Trophoblast cell (in vitro differentiated cells and primary cell): ENCODE measurements around the gene CENPT.

ENCODE experiments used
- DNase-seq, 2 donors: peaks; one replicate each; pipeline ENCODE4 v3.0.0-alpha.2; 2016
- H2AFZ ChIP-seq: 2 replicates; pipeline ENCODE4 v1.6.1; 2013; ENCODE audit warnings: low read length, moderate library complexity, mild to moderate bottlenecking; ENCODE audit not compliant: insufficient read depth, poor library complexity
- H2AK5ac ChIP-seq: 2 replicates; pipeline ENCODE4 v1.6.1; 2013; ENCODE audit warnings: mild to moderate bottlenecking, low read length
- H2BK120ac ChIP-seq: 2 replicates; pipeline ENCODE4 v1.6.1; 2013; ENCODE audit warnings: low read length, mild to moderate bottlenecking, moderate library complexity; ENCODE audit not compliant: insufficient read depth, poor library complexity
- H2BK12ac ChIP-seq: 2 replicates; pipeline ENCODE4 v1.6.1; 2013; ENCODE audit warnings: mild to moderate bottlenecking, low read length, moderate library complexity
- H2BK5ac ChIP-seq: 2 replicates; pipeline ENCODE4 v1.6.1; 2013; ENCODE audit warnings: low read length, low read depth, moderate library complexity, mild to moderate bottlenecking; ENCODE audit not compliant: poor library complexity
- H3K14ac ChIP-seq: 2 replicates; pipeline ENCODE4 v1.6.1; 2013; ENCODE audit warnings: mild to moderate bottlenecking, low read length
- H3K18ac ChIP-seq: 2 replicates; pipeline ENCODE4 v1.6.1; 2013; ENCODE audit warnings: mild to moderate bottlenecking, low read length
- H3K23ac ChIP-seq: 2 replicates; pipeline ENCODE4 v1.6.1; 2013; ENCODE audit warnings: low read length
- H3K27ac ChIP-seq: 2 replicates; pipeline ENCODE4 v1.5.1; 2013; ENCODE audit warnings: low read depth, mild to moderate bottlenecking, inconsistent platforms, low read length, moderate library complexity
- H3K27me3 ChIP-seq: 2 replicates; pipeline ENCODE4 v1.6.1; 2013; ENCODE audit warnings: inconsistent platforms, mild to moderate bottlenecking, low read length, moderate library complexity; ENCODE audit not compliant: insufficient read depth
- H3K36me3 ChIP-seq, 2 experiments: 1 replicate in 1 of 2; 2 replicates in 1 of 2; pipeline ENCODE4 v1.6.1; 2013; ENCODE audit warnings: low read length in 2 of 2, mild to moderate bottlenecking in 2 of 2, moderate library complexity in 1 of 2; ENCODE audit not compliant: insufficient read depth in 2 of 2, control insufficient read depth in 1 of 2
- H3K4ac ChIP-seq: 2 replicates; pipeline ENCODE4 v1.6.1; 2013; ENCODE audit warnings: low read depth, mild to moderate bottlenecking, low read length, moderate library complexity
- H3K4me1 ChIP-seq, 2 experiments: 1 replicate in 1 of 2; 2 replicates in 1 of 2; pipeline ENCODE4 v1.6.1; 2013; ENCODE audit warnings: low read length in 2 of 2, mild to moderate bottlenecking in 2 of 2, moderate library complexity in 1 of 2; ENCODE audit not compliant: insufficient read depth in 2 of 2, control insufficient read depth in 1 of 2
- H3K4me2 ChIP-seq: 2 replicates; pipeline ENCODE4 v1.6.1; 2013; ENCODE audit warnings: inconsistent platforms, mild to moderate bottlenecking, low read length, moderate library complexity
- H3K4me3 ChIP-seq: 2 replicates; pipeline ENCODE4 v1.5.1; 2013; ENCODE audit warnings: mild to moderate bottlenecking, low read depth, low read length, inconsistent platforms
- H3K79me1 ChIP-seq: one replicate; pipeline ENCODE4 v1.6.1; 2013; ENCODE audit warnings: low read length
- H3K79me2 ChIP-seq: 2 replicates; pipeline ENCODE4 v1.6.1; 2013; ENCODE audit warnings: low read length, mild to moderate bottlenecking; ENCODE audit not compliant: control insufficient read depth, insufficient read depth, poor library complexity
- H3K9ac ChIP-seq: 2 replicates; pipeline ENCODE4 v1.6.1; 2013; ENCODE audit warnings: mild to moderate bottlenecking, low read length
- H3K9me3 ChIP-seq: 2 replicates; pipeline ENCODE4 v1.6.1; 2013; ENCODE audit warnings: low read depth, mild to moderate bottlenecking, control low read depth, inconsistent platforms, low read length; ENCODE audit not compliant: insufficient read depth
- H4K12ac ChIP-seq: 2 replicates; pipeline ENCODE4 v1.6.1; 2013; ENCODE audit warnings: low read depth, mild to moderate bottlenecking, low read length, moderate library complexity
- H4K8ac ChIP-seq: 2 replicates; pipeline ENCODE4 v1.6.1; 2013; ENCODE audit warnings: low read depth, mild to moderate bottlenecking, low read length, moderate library complexity
- H4K91ac ChIP-seq: one replicate; pipeline ENCODE4 v1.6.1; 2013; ENCODE audit warnings: low read depth, mild to moderate bottlenecking, low read length, moderate library complexity
- WGBS: extraction: QIAGEN DNeasy Blood & Tissue Kit; methylation state at CpG from one replicate; pipeline ENCODE4 v1.1.7; 2013; ENCODE audit warnings: missing lambda C conversion rate; ENCODE audit not compliant: insufficient read length, insufficient coverage; ENCODE audit errors: extremely low coverage; 5-methylcytosine and 5-hydroxymethylcytosine counted together

The CENPT gene

GRCh38 chr16:67801883-67802282 is 45.6 kb downstream of the CENPT start:
- Histone ChIP-seq H3K4me1 (peaks cover 7% of the 10 kb centered on the region in 2 experiments), H2BK5ac (no peak overlapping the region), H2BK12ac (no peak overlapping the region), H2AFZ (no peak overlapping the region), H3K27me3 (no peaks in the 10 kb centered on the region), H4K8ac (no peak overlapping the region), H3K18ac (no peak overlapping the region), H4K91ac (no peak overlapping the region), H3K14ac (no peak overlapping the region), H3K4me3 (no peak overlapping the region), H2AK5ac (no peak overlapping the region), H3K27ac (no peak overlapping the region), H3K36me3 (peaks cover 15 to 34% of the 10 kb centered on the region in 2 experiments), H4K12ac (no peak overlapping the region), H3K4me2 (no peak overlapping the region), H3K79me1 (peaks cover 10% of the 10 kb centered on the region), H3K4ac (no peak overlapping the region), H3K9ac (no peak overlapping the region), H2BK120ac (no peak overlapping the region), H3K9me3 (peaks cover 2% of the 10 kb centered on the region), H3K79me2 (peaks cover 7% of the 10 kb centered on the region), H3K23ac (no peak overlapping the region)
- DNase-seq: no peak
- no CpG with 5 or more reads among the region's 2 CpGs for WGBS

- Histone ChIP-seq H3K9me3 (peaks cover 2% of the 10 kb centered on the region), H3K23ac (peak overlapping the region; percentile 67), H4K12ac (no peak overlapping the region), H3K27me3 (no peaks in the 10 kb centered on the region), H2AFZ (no peak overlapping the region), H3K79me2 (peaks cover 6% of the 10 kb centered on the region), H3K36me3 (peaks cover 15 to 34% of the 10 kb centered on the region in 2 experiments), H2BK120ac (no peak overlapping the region), H3K18ac (no peak overlapping the region), H2BK5ac (no peak overlapping the region), H3K27ac (no peak overlapping the region), H3K9ac (no peak overlapping the region), H3K4me2 (no peak overlapping the region), H3K79me1 (peaks cover 7% of the 10 kb centered on the region), H2AK5ac (no peak overlapping the region), H3K4me1 (peaks cover 7% of the 10 kb centered on the region in 2 experiments), H2BK12ac (no peak overlapping the region), H4K8ac (no peak overlapping the region), H3K4ac (no peak overlapping the region), H4K91ac (no peak overlapping the region), H3K14ac (no peak overlapping the region), H3K4me3 (no peak overlapping the region)
- no CpG with 5 or more reads among the region's 1 CpG for WGBS
- no peak for DNase-seq
Observed at GRCh38 chr16:67801241-67801640, 46.3 kb downstream of the CENPT start.

- no peak overlapping the region for H3K14ac ChIP-seq
- no peak overlapping the region for H2BK5ac ChIP-seq
- peaks cover 15 to 34% of the 10 kb centered on the region in 2 experiments for H3K36me3 ChIP-seq
- H3K4ac ChIP-seq: peak overlapping the region; percentile 31
- no peaks in the 10 kb centered on the region for H3K27me3 ChIP-seq
- no peak overlapping the region for H2BK120ac ChIP-seq
- H3K4me2 ChIP-seq: no peak overlapping the region
- no CpG with 5 or more reads among the region's 7 CpGs for WGBS
- H2BK12ac ChIP-seq: no peak overlapping the region
- H3K79me2 ChIP-seq: no peaks in the 10 kb centered on the region
- no peak overlapping the region for H4K12ac ChIP-seq
- no peak overlapping the region for H3K23ac ChIP-seq
- H3K27ac ChIP-seq: no peak overlapping the region
- H3K4me3 ChIP-seq: no peak overlapping the region
- H4K91ac ChIP-seq: no peak overlapping the region
- H3K4me1 ChIP-seq: peaks cover 4% of the 10 kb centered on the region in 2 experiments
- H4K8ac ChIP-seq: no peak overlapping the region
- peak overlapping the region; percentile 7 for H3K9ac ChIP-seq
- H3K18ac ChIP-seq: no peak overlapping the region
- no peak overlapping the region for H2AFZ ChIP-seq
- H3K79me1 ChIP-seq: no peaks in the 10 kb centered on the region
- peaks cover 2% of the 10 kb centered on the region for H3K9me3 ChIP-seq
- H2AK5ac ChIP-seq: no peak overlapping the region
- no peak for DNase-seq
Observed at GRCh38 chr16:67800338-67800926, 47.1 kb downstream of the CENPT start.

GRCh38 chr16:67796099-67796718 is 51.3 kb downstream of the CENPT start:
- no peak overlapping the region for H4K8ac ChIP-seq
- H3K27me3 ChIP-seq: no peaks in the 10 kb centered on the region
- H3K4me1 ChIP-seq: peaks cover 0 to 2% of the 10 kb centered on the region in 2 experiments
- no peak overlapping the region for H2BK5ac ChIP-seq
- H2AFZ ChIP-seq: no peak overlapping the region
- H3K27ac ChIP-seq: no peak overlapping the region
- DNase-seq: peak; percentile 58 to 90
- no peak overlapping the region for H3K18ac ChIP-seq
- H2BK12ac ChIP-seq: no peak overlapping the region
- H3K79me1 ChIP-seq: no peaks in the 10 kb centered on the region
- H3K4me2 ChIP-seq: no peak overlapping the region
- no peak overlapping the region for H3K23ac ChIP-seq
- no peak overlapping the region for H3K14ac ChIP-seq
- no peak overlapping the region for H4K91ac ChIP-seq
- H2BK120ac ChIP-seq: no peak overlapping the region
- H3K79me2 ChIP-seq: no peaks in the 10 kb centered on the region
- H3K4me3 ChIP-seq: no peak overlapping the region
- peaks cover 17 to 18% of the 10 kb centered on the region in 2 experiments for H3K36me3 ChIP-seq
- no peak overlapping the region for H3K4ac ChIP-seq
- H3K9me3 ChIP-seq: peaks cover 2% of the 10 kb centered on the region
- no peak overlapping the region for H2AK5ac ChIP-seq
- WGBS: no CpG with 5 or more reads among the region's 5 CpGs
- H4K12ac ChIP-seq: no peak overlapping the region
- no peak overlapping the region for H3K9ac ChIP-seq
